ENCODE results near the gene C3orf20. TPM values are rescaled to one million over a fixed set of nuclear protein-coding genes. Genes with fewer than 3 reads are reported as not detected.

The C3orf20 gene
- total RNA-seq, 1 experiment from 2014 or later: not detected

DNA sequence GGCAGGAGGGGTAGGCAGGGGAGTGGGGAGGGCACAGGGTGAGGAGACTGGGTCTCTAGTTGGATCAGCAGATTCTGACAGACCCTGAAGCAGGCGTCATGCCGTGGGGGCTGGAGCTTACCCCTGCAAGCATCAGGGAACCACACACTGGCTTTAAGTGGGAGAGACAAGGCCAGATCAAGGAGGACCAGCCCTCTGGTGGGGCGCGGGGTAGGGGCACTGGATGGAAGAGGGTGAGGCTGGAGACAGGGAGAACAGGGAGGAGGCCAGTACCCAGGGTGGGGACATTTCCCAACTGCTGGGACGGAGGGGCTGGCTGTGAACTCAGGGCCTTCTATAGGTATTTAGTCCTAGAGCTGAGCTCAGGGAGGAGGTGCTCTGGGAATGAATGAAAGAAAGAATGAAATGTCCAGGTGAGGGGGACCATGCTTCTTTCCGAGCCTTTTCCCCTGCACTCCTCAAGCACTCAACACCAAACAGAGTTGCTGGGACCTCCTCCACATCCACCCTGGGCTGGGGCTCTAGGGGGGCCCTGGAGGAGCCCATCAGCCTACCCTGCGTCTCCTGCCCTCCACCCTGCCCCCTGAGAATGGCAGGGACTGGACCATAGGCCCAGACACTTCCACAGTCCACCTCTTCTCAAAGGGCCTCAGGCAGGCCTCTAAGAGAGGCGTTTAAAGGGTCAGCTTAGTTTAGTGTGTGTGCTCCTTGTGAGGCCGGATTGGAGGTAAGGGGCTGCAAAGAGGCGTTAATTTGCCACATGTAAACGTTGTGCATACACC lies 94.8 kb downstream of the C3orf20 start:
- H3K27me3 ChIP-seq (ENCODE audit: control insufficient read depth, insufficient read depth, low read length): no peaks in the 10 kb centered on the region
- in situ Hi-C loops (cut with HindIII; ENCODE audit: low pct_unique_long_range_greater_than_20kb, low sequenced_read_pairs) (no loop called here), intact Hi-C loops (cut with micrococcal nuclease; ENCODE audit: unreplicated experiment) (no loop called here)
- TF ChIP-seq, protein P1, sequence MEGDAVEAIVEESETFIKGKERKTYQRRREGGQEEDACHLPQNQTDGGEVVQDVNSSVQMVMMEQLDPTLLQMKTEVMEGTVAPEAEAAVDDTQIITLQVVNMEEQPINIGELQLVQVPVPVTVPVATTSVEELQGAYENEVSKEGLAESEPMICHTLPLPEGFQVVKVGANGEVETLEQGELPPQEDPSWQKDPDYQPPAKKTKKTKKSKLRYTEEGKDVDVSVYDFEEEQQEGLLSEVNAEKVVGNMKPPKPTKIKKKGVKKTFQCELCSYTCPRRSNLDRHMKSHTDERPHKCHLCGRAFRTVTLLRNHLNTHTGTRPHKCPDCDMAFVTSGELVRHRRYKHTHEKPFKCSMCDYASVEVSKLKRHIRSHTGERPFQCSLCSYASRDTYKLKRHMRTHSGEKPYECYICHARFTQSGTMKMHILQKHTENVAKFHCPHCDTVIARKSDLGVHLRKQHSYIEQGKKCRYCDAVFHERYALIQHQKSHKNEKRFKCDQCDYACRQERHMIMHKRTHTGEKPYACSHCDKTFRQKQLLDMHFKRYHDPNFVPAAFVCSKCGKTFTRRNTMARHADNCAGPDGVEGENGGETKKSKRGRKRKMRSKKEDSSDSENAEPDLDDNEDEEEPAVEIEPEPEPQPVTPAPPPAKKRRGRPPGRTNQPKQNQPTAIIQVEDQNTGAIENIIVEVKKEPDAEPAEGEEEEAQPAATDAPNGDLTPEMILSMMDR (IDR thresholded peaks at IDR 0.05): no peak
- TF ChIP-seq TCF7L2 (IDR thresholded peaks at IDR 0.05; ENCODE audit: low read depth, low read length) (no peak), POLR2AphosphoS5 (IDR thresholded peaks at IDR 0.05; ENCODE audit: low read depth, low read length) (no peak), SIN3A (IDR thresholded peaks at IDR 0.05; ENCODE audit: borderline replicate concordance, insufficient read depth, low read depth, low read length) (no peak)
- TF ChIP-seq, protein P2, sequence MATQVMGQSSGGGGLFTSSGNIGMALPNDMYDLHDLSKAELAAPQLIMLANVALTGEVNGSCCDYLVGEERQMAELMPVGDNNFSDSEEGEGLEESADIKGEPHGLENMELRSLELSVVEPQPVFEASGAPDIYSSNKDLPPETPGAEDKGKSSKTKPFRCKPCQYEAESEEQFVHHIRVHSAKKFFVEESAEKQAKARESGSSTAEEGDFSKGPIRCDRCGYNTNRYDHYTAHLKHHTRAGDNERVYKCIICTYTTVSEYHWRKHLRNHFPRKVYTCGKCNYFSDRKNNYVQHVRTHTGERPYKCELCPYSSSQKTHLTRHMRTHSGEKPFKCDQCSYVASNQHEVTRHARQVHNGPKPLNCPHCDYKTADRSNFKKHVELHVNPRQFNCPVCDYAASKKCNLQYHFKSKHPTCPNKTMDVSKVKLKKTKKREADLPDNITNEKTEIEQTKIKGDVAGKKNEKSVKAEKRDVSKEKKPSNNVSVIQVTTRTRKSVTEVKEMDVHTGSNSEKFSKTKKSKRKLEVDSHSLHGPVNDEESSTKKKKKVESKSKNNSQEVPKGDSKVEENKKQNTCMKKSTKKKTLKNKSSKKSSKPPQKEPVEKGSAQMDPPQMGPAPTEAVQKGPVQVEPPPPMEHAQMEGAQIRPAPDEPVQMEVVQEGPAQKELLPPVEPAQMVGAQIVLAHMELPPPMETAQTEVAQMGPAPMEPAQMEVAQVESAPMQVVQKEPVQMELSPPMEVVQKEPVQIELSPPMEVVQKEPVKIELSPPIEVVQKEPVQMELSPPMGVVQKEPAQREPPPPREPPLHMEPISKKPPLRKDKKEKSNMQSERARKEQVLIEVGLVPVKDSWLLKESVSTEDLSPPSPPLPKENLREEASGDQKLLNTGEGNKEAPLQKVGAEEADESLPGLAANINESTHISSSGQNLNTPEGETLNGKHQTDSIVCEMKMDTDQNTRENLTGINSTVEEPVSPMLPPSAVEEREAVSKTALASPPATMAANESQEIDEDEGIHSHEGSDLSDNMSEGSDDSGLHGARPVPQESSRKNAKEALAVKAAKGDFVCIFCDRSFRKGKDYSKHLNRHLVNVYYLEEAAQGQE (IDR thresholded peaks at IDR 0.05; ENCODE audit: insufficient read depth in 1 of 2, low read depth in 2 of 2, low read length in 1 of 2): no peak
- no peak overlapping the region for H3K27ac ChIP-seq (ENCODE audit: low read length)
- no peaks in the 10 kb centered on the region for H3K4me1 ChIP-seq (ENCODE audit: control insufficient read depth, insufficient read depth, low read length)
- CTCF ChIA-PET: no interaction called here
- no peak for DNase-seq (ENCODE audit: low read depth, low spot score)
- no peaks in the 10 kb centered on the region for H3K36me3 ChIP-seq (ENCODE audit: control insufficient read depth, insufficient read depth, low read length)
- no peak for ATAC-seq
- no TSS peak for BruUV-seq (replicated peaks)
- H3K4me3 ChIP-seq (ENCODE audit: low read depth in 2 of 2, low read length in 2 of 2): no peak overlapping the region
- no peaks in the 10 kb centered on the region for H3K9me3 ChIP-seq (ENCODE audit: control insufficient read depth, insufficient read depth, low read depth, low read length)
- POLR2A ChIA-PET: no interaction called here

DNA sequence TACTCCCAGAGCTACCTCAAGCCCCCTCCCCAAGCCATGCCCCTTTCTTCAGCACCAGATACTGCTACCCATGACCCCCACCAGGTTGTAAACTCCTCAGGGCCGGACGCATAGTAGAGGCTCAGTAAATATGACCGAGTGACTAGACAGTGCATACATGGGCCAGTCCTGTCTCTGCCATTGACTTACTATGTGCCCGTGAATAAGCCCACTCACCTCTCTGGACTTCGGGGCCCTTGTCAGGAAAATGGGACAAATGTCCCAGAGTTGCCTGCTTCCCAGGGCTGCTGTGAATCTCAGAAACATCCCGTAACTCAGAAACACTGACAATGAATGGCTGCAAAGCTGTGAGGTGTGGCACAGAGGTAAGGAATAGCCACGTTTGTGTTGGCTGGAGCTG lies 95.7 kb downstream of the C3orf20 start:
- intact Hi-C loops (cut with micrococcal nuclease; ENCODE audit: unreplicated experiment) (no loop called here), in situ Hi-C loops (cut with HindIII; ENCODE audit: low pct_unique_long_range_greater_than_20kb, low sequenced_read_pairs) (no loop called here)
- TF ChIP-seq POLR2AphosphoS5 (IDR thresholded peaks at IDR 0.05; ENCODE audit: low read depth, low read length): no peak
- TF ChIP-seq TCF7L2 (IDR thresholded peaks at IDR 0.05; ENCODE audit: low read depth, low read length): no peak
- TF ChIP-seq, protein P1 (IDR thresholded peaks at IDR 0.05): no peak
- TF ChIP-seq SIN3A (IDR thresholded peaks at IDR 0.05; ENCODE audit: borderline replicate concordance, insufficient read depth, low read depth, low read length): no peak
- TF ChIP-seq, protein P2 (IDR thresholded peaks at IDR 0.05; ENCODE audit: insufficient read depth in 1 of 2, low read depth in 2 of 2, low read length in 1 of 2): no peak
- no peaks in the 10 kb centered on the region for H3K36me3 ChIP-seq (ENCODE audit: control insufficient read depth, insufficient read depth, low read length)
- H3K27me3 ChIP-seq (ENCODE audit: control insufficient read depth, insufficient read depth, low read length): no peaks in the 10 kb centered on the region
- ATAC-seq (no peak), DNase-seq (ENCODE audit: low read depth, low spot score) (no peak)
- ChIA-PET POLR2A (no interaction called here), CTCF (no interaction called here)
- H3K27ac ChIP-seq (ENCODE audit: low read length): no peak overlapping the region
- no peaks in the 10 kb centered on the region for H3K4me1 ChIP-seq (ENCODE audit: control insufficient read depth, insufficient read depth, low read length)
- BruUV-seq (replicated peaks): no TSS peak
- H3K4me3 ChIP-seq (ENCODE audit: low read depth in 2 of 2, low read length in 2 of 2): no peak overlapping the region
- H3K9me3 ChIP-seq (ENCODE audit: control insufficient read depth, insufficient read depth, low read depth, low read length): no peaks in the 10 kb centered on the region
